GM12878 (cell line): ENCODE measurements around the gene TARDBP. TPM values are rescaled to one million over a fixed set of nuclear protein-coding genes. Genes with fewer than 3 reads are reported as not detected.
A peak's percentile ranks its signal among the peaks of the same experiment; 100 is the strongest.

Source experiments
- ATAC-seq: fragments of 200-7000 bp; cut with Tn5 transposase; 3 replicates; pipeline ENCODE4 v1.9.1; 2020; ENCODE audit warnings: mild to moderate bottlenecking, moderate library complexity
- BruUV-seq: library from RNA; stranded (reverse); fragments of 400-500 nt; replicated peaks from 2 replicates; lab custom pipeline; 2021; lab: Mats Ljungman, UMichigan
- CTCF ChIA-PET: fragments of 300-600 bp; sonication (Branson Sonifier 250); formaldehyde crosslinking; extraction: SDS; loops from one replicate; lab custom pipeline; 2021; ENCODE audit warnings: inconsistent platforms; lab: Yijun Ruan, JAX
- POLR2A ChIA-PET: fragments of 350-600 bp; formaldehyde crosslinking; extraction: SDS; loops from one replicate; lab custom pipeline; 2021; ENCODE audit warnings: inconsistent platforms; lab: Charles Lee
- RAD21 ChIA-PET: fragments of 300-600 bp; sonication (Branson Sonifier 250); formaldehyde crosslinking; loops from one replicate; lab custom pipeline; 2023; ENCODE audit warnings: antibody characterized with exemption; ENCODE audit not compliant: unreplicated experiment; lab: Charles Lee
- SMC1A ChIA-PET: fragments of 300-600 bp; sonication (Branson Sonifier 250); formaldehyde crosslinking; loops from one replicate; lab custom pipeline; 2023; ENCODE audit not compliant: unreplicated experiment, uncharacterized antibody; lab: Charles Lee
- DNase-seq: peaks from one replicate; pipeline ENCODE4 v3.0.0-alpha.2; 2011; ENCODE audit warnings: low read depth, low spot score
- FAIRE-seq: peaks from 3 replicates; lab custom pipeline; 2011; peaks lifted over from hg19 to GRCh38; lab: Jason Lieb, UNC
- H2AFZ ChIP-seq: 2 replicates; pipeline ENCODE4 v1.6.0; 2011; ENCODE audit warnings: low read depth, low read length, control low read depth; ENCODE audit not compliant: control insufficient read depth
- H3K27ac ChIP-seq: 2 replicates; pipeline ENCODE4 v1.5.1; 2011; ENCODE audit warnings: control low read depth; ENCODE audit not compliant: control insufficient read depth, insufficient read depth
- H3K27me3 ChIP-seq, 2 experiments: replicated peaks in 1 of 2; 2 replicates each; pipeline versions ENCODE4 v1.6.0 to v1.6.1; 2011; ENCODE audit warnings: low read length in 1 of 2; ENCODE audit not compliant: control insufficient read depth in 2 of 2, insufficient read depth in 2 of 2
- H3K36me3 ChIP-seq, 2 experiments: 2 replicates each; pipeline ENCODE4 v1.5.1; 2011; ENCODE audit warnings: low read length in 1 of 2; ENCODE audit not compliant: control insufficient read depth in 2 of 2, insufficient read depth in 2 of 2
- H3K4me1 ChIP-seq: 2 replicates; pipeline ENCODE4 v1.6.1; 2011; ENCODE audit warnings: mild to moderate bottlenecking, low read length, moderate library complexity, mixed read lengths; ENCODE audit not compliant: control insufficient read depth, insufficient read depth
- H3K4me2 ChIP-seq: 2 replicates; pipeline ENCODE4 v1.6.0; 2011; ENCODE audit warnings: control low read depth; ENCODE audit not compliant: control insufficient read depth, insufficient read depth
- H3K4me3 ChIP-seq: fragments of 200-600 bp; sonication (generic); 2 replicates; pipeline ENCODE4 v1.5.1; 2016
- H3K79me2 ChIP-seq: 2 replicates; pipeline ENCODE4 v1.6.0; 2011; ENCODE audit warnings: low read length; ENCODE audit not compliant: control insufficient read depth, insufficient read depth
- H3K9ac ChIP-seq: 2 replicates; pipeline ENCODE4 v1.8.0; 2011; ENCODE audit warnings: low read length, control low read depth, mixed read lengths; ENCODE audit not compliant: control insufficient read depth, insufficient read depth
- H3K9me3 ChIP-seq: replicated peaks from 3 replicates; pipeline ENCODE4 v1.5.1; 2011; ENCODE audit warnings: mild to moderate bottlenecking, low read length; ENCODE audit not compliant: control insufficient read depth, insufficient read depth
- H4K20me1 ChIP-seq: 2 replicates; pipeline ENCODE4 v1.6.0; 2011; ENCODE audit not compliant: control insufficient read depth, insufficient read depth
- FOXK2 ChIP-seq: fragments of 450-650 bp; IDR thresholded peaks from 2 replicates; pipeline ENCODE4 v1.6.1; 2017; ENCODE audit warnings: mild to moderate bottlenecking, moderate library complexity
- FOXM1 ChIP-seq: IDR thresholded peaks from 2 replicates; pipeline ENCODE4 v1.6.1; 2012; ENCODE audit warnings: low read depth, mild to moderate bottlenecking, inconsistent platforms, low read length, moderate library complexity
- HSF1 ChIP-seq: fragments of 150-350 bp; IDR thresholded peaks from 2 replicates; pipeline ENCODE4 v1.6.1; 2014; ENCODE audit warnings: mild to moderate bottlenecking, low read depth, low read length
- IKZF1 ChIP-seq: fragments of 450-650 bp; conservative IDR thresholded peaks from 2 replicates; pipeline ENCODE4 v1.6.1; 2017; ENCODE audit warnings: antibody characterized with exemption, mild to moderate bottlenecking
- JUNB ChIP-seq: IDR thresholded peaks from 2 replicates; pipeline ENCODE4 v1.6.1; 2016; ENCODE audit warnings: antibody characterized with exemption, mild to moderate bottlenecking
- MYB ChIP-seq: fragments of 150-350 bp; IDR thresholded peaks from 2 replicates; pipeline ENCODE4 v1.6.1; 2014; ENCODE audit warnings: mild to moderate bottlenecking, low read depth, low read length, borderline replicate concordance
- NFXL1 ChIP-seq: fragments of 450-650 bp; IDR thresholded peaks from 2 replicates; pipeline ENCODE4 v1.6.1; 2017; ENCODE audit warnings: antibody characterized with exemption, mild to moderate bottlenecking, borderline replicate concordance
- PAX8 ChIP-seq: fragments of 450-650 bp; IDR thresholded peaks from 2 replicates; pipeline ENCODE4 v1.6.1; 2017; ENCODE audit warnings: mild to moderate bottlenecking, moderate library complexity
- RB1 ChIP-seq: fragments of 450-650 bp; formaldehyde crosslinking; IDR thresholded peaks from 2 replicates; pipeline ENCODE4 v1.6.1; 2017; ENCODE audit warnings: mild to moderate bottlenecking, borderline replicate concordance
- SPI1 ChIP-seq: IDR thresholded peaks from 2 replicates; pipeline ENCODE4 v1.6.1; 2011; ENCODE audit warnings: low read depth, mild to moderate bottlenecking, low read length, moderate library complexity, borderline replicate concordance; ENCODE audit not compliant: insufficient read depth
- TAF1 ChIP-seq: IDR thresholded peaks from 2 replicates; pipeline ENCODE4 v1.6.1; 2011; ENCODE audit warnings: mild to moderate bottlenecking, low read depth, low read length, borderline replicate concordance
- ZNF274 ChIP-seq: IDR thresholded peaks from one replicate; pipeline ENCODE4 v1.8.0; 2011; ENCODE audit not compliant: insufficient read length, insufficient read depth
- ZZZ3 ChIP-seq: IDR thresholded peaks from 2 replicates; pipeline ENCODE4 v1.6.1; 2011; ENCODE audit warnings: low read depth; ENCODE audit not compliant: control insufficient read depth, insufficient read length
- WGBS: methylation state at CpG from one replicate; pipeline ENCODE4 v1.1.6; 2016; ENCODE audit warnings: low lambda C conversion rate; ENCODE audit not compliant: insufficient replicate concordance, insufficient coverage; ENCODE audit errors: missing lambda C conversion rate; 5-methylcytosine and 5-hydroxymethylcytosine counted together
- in situ Hi-C: fragments of 300-500 bp; cut with MboI; formaldehyde crosslinking; loops from 9 replicates; pipeline ENCODE4 v1.14.3; 2018; ENCODE audit warnings: mixed read lengths
- intact Hi-C: fragments of 100-400 bp; cut with micrococcal nuclease; formaldehyde crosslinking; loops from one replicate; pipeline ENCODE4 v1.14.2; 2022; ENCODE audit not compliant: unreplicated experiment
- polyA plus RNA-seq, 11 experiments: library from polyadenylated mRNA; depleted of rRNA in 4 of 11; unstranded in 6 of 11; stranded (reverse) in 5 of 11; fragments of >200 nt; fragmentation: Nextera tagmentation in 4 of 11; fragmentation: Illumina TruSeq in 1 of 11; extraction: Ambion mirVana in 4 of 11; extraction: Trizol in 1 of 11; gene quantifications; 1 replicate in 1 of 11; 2 replicates in 10 of 11; pipeline versions ENCODE4 v1.2.1 to v1.2.3, GENCODE V29; 2011 to 2016; ENCODE audit warnings: inconsistent platforms in 2 of 11, missing spikeins in 2 of 11, low read depth in 1 of 11
- total RNA-seq, 4 experiments: library from RNA; depleted of rRNA in 3 of 4; stranded (reverse); fragments of >200 nt in 3 of 4; fragmentation: Illumina TruSeq in 1 of 4; extraction: Trizol in 1 of 4; gene quantifications; 2 replicates each; pipeline versions ENCODE4 v1.2.1 to v1.2.3, GENCODE V29; 2013 to 2021

Gene TARDBP
- total and polyA plus RNA-seq, 10 of the 15 experiments (the other 5 are each of a cell fraction or from before 2014, with no cell fraction given), result 55.6 to 318 (median 192) TPM

GRCh38 chr1:10975567-10976326 lies 36.7 kb upstream of the TARDBP start:
- Histone ChIP-seq H3K9me3 (no peaks in the 10 kb centered on the region), H3K4me3 (no peak overlapping the region), H3K36me3 (no peaks in the 10 kb centered on the region), H3K27me3 (no peaks in the 10 kb centered on the region), H3K79me2 (no peaks in the 10 kb centered on the region), H3K4me2 (no peak overlapping the region), H3K9ac (no peak overlapping the region), H3K4me1 (peaks cover 5% of the 10 kb centered on the region), H2AFZ (no peak overlapping the region), H3K27ac (no peak overlapping the region), H4K20me1 (no peaks in the 10 kb centered on the region)
- ChIA-PET CTCF (interaction anchor here (0.6 kb wide), 1 partner anchor 832 kb away, joined by 3 read pairs; no protein-coding TSS in a partner anchor), POLR2A (no interaction called here), RAD21 (interaction anchor here (1.0 kb wide), 1 partner anchor 10 kb away, joined by 4 read pairs; no protein-coding TSS in a partner anchor), SMC1A (interaction anchor here (0.9 to 2.3 kb wide), 5 partner anchors 10 to 19 kb away, joined by 3 to 4 read pairs (median 3); no protein-coding TSS in a partner anchor)
- FAIRE-seq (no peak), DNase-seq (no peak), ATAC-seq (peak; percentile 59)
- TF ChIP-seq SPI1, result peak; percentile 9; the same call in 1 of the 2 replicates
- no peak for TF ChIP-seq HSF1
- no peak for TF ChIP-seq ZNF274
- in situ Hi-C loops (no loop called here), intact Hi-C loops (no loop called here)
- no TSS peak for BruUV-seq
- WGBS, result 60% methylated on average over 19 of the region's 19 CpGs

GRCh38 chr1:10978719-10979118 lies 33.7 kb upstream of the TARDBP start:
- H3K9ac ChIP-seq, result no peak overlapping the region
- H4K20me1 ChIP-seq, result no peaks in the 10 kb centered on the region
- ChIA-PET RAD21 (no interaction called here), SMC1A (interaction anchor here (1.2 to 1.4 kb wide), 2 partner anchors 10 to 14 kb away, joined by 4 read pairs; no protein-coding TSS in a partner anchor), CTCF (no interaction called here), POLR2A (interaction anchor here (0.5 to 1.1 kb wide), 2 partner anchors 14 to 29 kb away, joined by 3 read pairs; no protein-coding TSS in a partner anchor)
- no peak overlapping the region for H3K27ac ChIP-seq
- FAIRE-seq (no peak), DNase-seq (no peak), ATAC-seq (no peak)
- no peaks in the 10 kb centered on the region for H3K79me2 ChIP-seq
- no peak overlapping the region for H3K4me3 ChIP-seq
- no peaks in the 10 kb centered on the region for H3K36me3 ChIP-seq
- H3K9me3 ChIP-seq, result no peaks in the 10 kb centered on the region
- peaks cover 11% of the 10 kb centered on the region for H3K4me1 ChIP-seq
- in situ Hi-C loops (no loop called here), intact Hi-C loops (no loop called here)
- H3K27me3 ChIP-seq, result no peaks in the 10 kb centered on the region
- no TSS peak for BruUV-seq
- H2AFZ ChIP-seq, result no peak overlapping the region
- TF ChIP-seq HSF1, result no peak
- no peak for TF ChIP-seq TAF1
- TF ChIP-seq PAX8, result no peak
- no peak for TF ChIP-seq IKZF1
- no peak for TF ChIP-seq NFXL1
- no peak for TF ChIP-seq JUNB
- no peak for TF ChIP-seq ZZZ3
- no peak for TF ChIP-seq FOXK2
- no peak for TF ChIP-seq FOXM1
- TF ChIP-seq MYB, result no peak
- TF ChIP-seq RB1, result no peak
- WGBS, result 58% methylated on average over 4 of the region's 4 CpGs
- no peak overlapping the region for H3K4me2 ChIP-seq
